SK-N-SH (cell line): ENCODE results near the gene STK39. TPM values are rescaled to one million over a fixed set of nuclear protein-coding genes. Genes with fewer than 3 reads are reported as not detected.
A peak's percentile ranks its signal among the peaks of the same experiment; 100 is the strongest.

Experiments
- CTCF ChIA-PET: fragments of 300-600, 350-600 bp; formaldehyde crosslinking; extraction: SDS; loops from one replicate; lab custom pipeline; 2021; lab: Yijun Ruan, JAX
- POLR2A ChIA-PET: fragments of 350-600 bp; sonication (Branson Sonifier 250); formaldehyde crosslinking; extraction: SDS; loops from one replicate; lab custom pipeline; 2020; ENCODE audit warnings: antibody characterized with exemption, inconsistent platforms; lab: Yijun Ruan, JAX
- DNase-seq: peaks from one replicate; pipeline ENCODE4 v3.0.0; 2012
- H2AFZ ChIP-seq: fragments of 200-600 bp; sonication (generic); 2 replicates; pipeline ENCODE4 v1.8.1; 2016; ENCODE audit warnings: antibody characterized with exemption, mild to moderate bottlenecking, low read depth
- H3F3A ChIP-seq: fragments of 200-600 bp; sonication (generic); replicated peaks from 2 replicates; pipeline ENCODE3; 2016; ENCODE audit warnings: antibody characterized with exemption, mild to moderate bottlenecking; ENCODE audit not compliant: insufficient read depth
- H3K27ac ChIP-seq, 2 experiments: fragments of 200-500 bp in 1 of 2; fragments of 200-600 bp in 1 of 2; sonication (Bioruptor generic) in 1 of 2; sonication (generic), shearing (Covaris generic) in 1 of 2; 2 replicates each; pipeline versions ENCODE4 v1.5.1 to v1.6.1; 2014 to 2016; ENCODE audit warnings: low read depth in 2 of 2, inconsistent platforms in 1 of 2, low read length in 1 of 2, mild to moderate bottlenecking in 1 of 2, mixed read lengths in 1 of 2
- H3K27me3 ChIP-seq: fragments of 200-600 bp; sonication (generic), shearing (Covaris generic); 2 replicates; pipeline ENCODE4 v1.6.1; 2016; ENCODE audit warnings: mixed run types; ENCODE audit not compliant: insufficient read depth
- H3K36me3 ChIP-seq, 2 experiments: fragments of 200-500 bp in 1 of 2; fragments of 200-600 bp in 1 of 2; sonication (Bioruptor generic) in 1 of 2; sonication (generic) in 1 of 2; replicated peaks in 1 of 2; 2 replicates each; pipeline versions ENCODE3 to v1.5.1; 2014 to 2016; ENCODE audit warnings: low read length in 1 of 2, mild to moderate bottlenecking in 1 of 2; ENCODE audit not compliant: insufficient read depth in 2 of 2, control insufficient read depth in 1 of 2
- H3K4me1 ChIP-seq, 2 experiments: fragments of 200-500 bp in 1 of 2; fragments of 200-600 bp in 1 of 2; sonication (Bioruptor generic) in 1 of 2; sonication (generic), shearing (Covaris generic) in 1 of 2; 2 replicates each; pipeline versions ENCODE4 v1.5.1 to v1.6.1; 2014 to 2016; ENCODE audit warnings: low read depth in 1 of 2, low read length in 1 of 2, mixed run types in 1 of 2; ENCODE audit not compliant: insufficient read depth in 2 of 2, control insufficient read depth in 1 of 2
- H3K4me2 ChIP-seq: fragments of 200-600 bp; sonication (generic), shearing (Covaris generic); 2 replicates; pipeline ENCODE4 v1.6.1; 2017; ENCODE audit warnings: mixed run types
- H3K4me3 ChIP-seq, 2 experiments: fragments of 200-500 bp in 1 of 2; fragments of 200-600 bp in 1 of 2; sonication (Bioruptor generic) in 1 of 2; sonication (generic), shearing (Covaris generic) in 1 of 2; 2 replicates each; pipeline versions ENCODE4 v1.5.1 to v1.8.1; 2014 to 2016; ENCODE audit warnings: low read depth in 2 of 2, inconsistent platforms in 1 of 2, low read length in 1 of 2, mild to moderate bottlenecking in 1 of 2, mixed read lengths in 1 of 2, moderate library complexity in 1 of 2
- H3K79me2 ChIP-seq: fragments of 200-600 bp; sonication (generic); 2 replicates; pipeline ENCODE4 v1.8.1; 2017; ENCODE audit warnings: mild to moderate bottlenecking; ENCODE audit not compliant: insufficient read depth
- H3K9ac ChIP-seq: fragments of 200-600 bp; sonication (generic); 2 replicates; pipeline ENCODE4 v1.6.1; 2017; ENCODE audit warnings: mixed run types
- H3K9me2 ChIP-seq: fragments of 200-600 bp; sonication (generic); 2 replicates; pipeline ENCODE4 v1.6.1; 2017; ENCODE audit warnings: mixed run types
- H3K9me3 ChIP-seq: fragments of 200-600 bp; sonication (generic); 2 replicates; pipeline ENCODE4 v1.6.1; 2017; ENCODE audit warnings: mixed run types, mild to moderate bottlenecking, moderate library complexity
- H4K20me1 ChIP-seq: fragments of 200-600 bp; sonication (generic); 2 replicates; pipeline ENCODE4 v1.6.1; 2017; ENCODE audit warnings: mild to moderate bottlenecking, mixed run types; ENCODE audit not compliant: insufficient read depth
- FOXJ3 ChIP-seq: sonication (generic); formaldehyde crosslinking; IDR thresholded peaks from 2 replicates; pipeline ENCODE4 v1.5.1; 2020; ENCODE audit warnings: mild to moderate bottlenecking, missing genetic modification reagents
- GABPA ChIP-seq: IDR thresholded peaks from 2 replicates; pipeline ENCODE4 v1.4.0; 2012; ENCODE audit warnings: low read depth, mild to moderate bottlenecking
- JUND ChIP-seq: IDR thresholded peaks from 2 replicates; pipeline ENCODE4 v1.4.0; 2012
- MEF2A ChIP-seq: IDR thresholded peaks from 2 replicates; pipeline ENCODE4 v1.4.0; 2012; ENCODE audit warnings: low read depth, borderline replicate concordance
- MXI1 ChIP-seq: IDR thresholded peaks from 2 replicates; pipeline ENCODE4 v1.6.1; 2012; ENCODE audit warnings: mild to moderate bottlenecking, low read depth, low read length, improper control_type of control experiment
- NFIC ChIP-seq: IDR thresholded peaks from 2 replicates; pipeline ENCODE4 v1.4.0; 2012; ENCODE audit warnings: borderline replicate concordance
- PBX3 ChIP-seq: IDR thresholded peaks from 2 replicates; pipeline ENCODE4; 2012
- POLR2AphosphoS5 ChIP-seq: IDR thresholded peaks from 2 replicates; pipeline ENCODE4 v1.6.1; 2012; ENCODE audit warnings: low read depth, low read length
- RAD21 ChIP-seq: IDR thresholded peaks from 2 replicates; pipeline ENCODE4 v1.6.1; 2012; ENCODE audit warnings: mild to moderate bottlenecking, low read length
- TAF1 ChIP-seq: IDR thresholded peaks from 2 replicates; pipeline ENCODE4 v1.6.1; 2012; ENCODE audit warnings: low read depth, mild to moderate bottlenecking, low read length, moderate library complexity, borderline replicate concordance
- TCF12 ChIP-seq: IDR thresholded peaks from 2 replicates; pipeline ENCODE4 v1.4.0; 2012
- TEAD4 ChIP-seq: IDR thresholded peaks from 2 replicates; pipeline ENCODE4 v1.4.0; 2012; ENCODE audit warnings: mild to moderate bottlenecking, borderline replicate concordance; ENCODE audit not compliant: insufficient read depth
- WGBS: methylation state at CpG from one replicate; pipeline ENCODE4 v1.1.6; 2017; ENCODE audit warnings: low lambda C conversion rate; 5-methylcytosine and 5-hydroxymethylcytosine counted together
- polyA plus RNA-seq, 3 experiments: library from polyadenylated mRNA; depleted of rRNA; stranded (reverse); fragments of >200 nt; gene quantifications; 2 replicates each; pipeline ENCODE4 v1.2.3, GENCODE V29; 2012
- TF ChIP-seq, protein P1 (sequence below): IDR thresholded peaks from 2 replicates; pipeline ENCODE4 v1.4.0; 2012; ENCODE audit warnings: low read depth
- TF ChIP-seq, protein P2 (sequence below): fragments of 150-350 bp; IDR thresholded peaks from 2 replicates; pipeline ENCODE4 v1.6.1; 2016; ENCODE audit warnings: mild to moderate bottlenecking, low read depth, low read length
- TF ChIP-seq, protein P3 (sequence below): IDR thresholded peaks from 2 replicates; pipeline ENCODE4 v1.4.0; 2012; ENCODE audit warnings: low read depth, borderline replicate concordance
- TF ChIP-seq, protein P4 (sequence below): fragments of 200-600 bp; sonication (generic); IDR thresholded peaks from 2 replicates; pipeline ENCODE4 v1.6.1; 2017; ENCODE audit warnings: antibody characterized with exemption, mild to moderate bottlenecking, moderate library complexity

Gene STK39
- polyA plus RNA-seq, 1 of the 3 experiments (the other 2 are of a cell fraction): 9.6 TPM

DNA sequence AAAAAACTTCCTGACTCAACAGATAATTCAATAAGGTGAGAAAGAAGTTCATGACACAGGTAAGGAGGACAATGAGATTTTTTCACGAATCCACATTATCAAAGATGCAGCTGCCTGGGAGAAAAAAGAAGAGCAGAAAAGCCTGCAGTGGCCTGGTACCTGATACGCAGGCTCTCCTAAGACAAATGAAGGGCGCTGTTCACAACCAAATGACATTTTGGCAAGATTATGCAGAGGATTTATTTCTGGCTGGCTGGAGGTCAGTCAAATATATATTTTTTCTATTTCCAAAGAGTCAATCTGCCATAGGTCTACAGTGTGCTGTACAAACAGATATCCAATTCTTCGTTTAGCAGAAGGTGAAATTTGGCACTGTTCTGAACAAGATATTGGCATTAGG lies 257.3 kb downstream of the STK39 start:
- no peaks in the 10 kb centered on the region for H3F3A ChIP-seq
- no peak overlapping the region for H3K9ac ChIP-seq
- no peak for DNase-seq
- 93% methylated on average over 4 of the region's 4 CpGs for WGBS
- TF ChIP-seq, protein P1, sequence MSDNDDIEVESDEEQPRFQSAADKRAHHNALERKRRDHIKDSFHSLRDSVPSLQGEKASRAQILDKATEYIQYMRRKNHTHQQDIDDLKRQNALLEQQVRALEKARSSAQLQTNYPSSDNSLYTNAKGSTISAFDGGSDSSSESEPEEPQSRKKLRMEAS: no peak
- no peak for TF ChIP-seq TCF12
- TF ChIP-seq FOXJ3 (CRISPR knock-in tag): no peak
- TF ChIP-seq MXI1: no peak
- TF ChIP-seq, protein P2, sequence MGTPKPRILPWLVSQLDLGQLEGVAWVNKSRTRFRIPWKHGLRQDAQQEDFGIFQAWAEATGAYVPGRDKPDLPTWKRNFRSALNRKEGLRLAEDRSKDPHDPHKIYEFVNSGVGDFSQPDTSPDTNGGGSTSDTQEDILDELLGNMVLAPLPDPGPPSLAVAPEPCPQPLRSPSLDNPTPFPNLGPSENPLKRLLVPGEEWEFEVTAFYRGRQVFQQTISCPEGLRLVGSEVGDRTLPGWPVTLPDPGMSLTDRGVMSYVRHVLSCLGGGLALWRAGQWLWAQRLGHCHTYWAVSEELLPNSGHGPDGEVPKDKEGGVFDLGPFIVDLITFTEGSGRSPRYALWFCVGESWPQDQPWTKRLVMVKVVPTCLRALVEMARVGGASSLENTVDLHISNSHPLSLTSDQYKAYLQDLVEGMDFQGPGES: no peak
- TF ChIP-seq, protein P3, sequence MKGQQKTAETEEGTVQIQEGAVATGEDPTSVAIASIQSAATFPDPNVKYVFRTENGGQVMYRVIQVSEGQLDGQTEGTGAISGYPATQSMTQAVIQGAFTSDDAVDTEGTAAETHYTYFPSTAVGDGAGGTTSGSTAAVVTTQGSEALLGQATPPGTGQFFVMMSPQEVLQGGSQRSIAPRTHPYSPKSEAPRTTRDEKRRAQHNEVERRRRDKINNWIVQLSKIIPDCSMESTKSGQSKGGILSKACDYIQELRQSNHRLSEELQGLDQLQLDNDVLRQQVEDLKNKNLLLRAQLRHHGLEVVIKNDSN: no peak
- TF ChIP-seq PBX3: no peak
- TF ChIP-seq, protein P4, sequence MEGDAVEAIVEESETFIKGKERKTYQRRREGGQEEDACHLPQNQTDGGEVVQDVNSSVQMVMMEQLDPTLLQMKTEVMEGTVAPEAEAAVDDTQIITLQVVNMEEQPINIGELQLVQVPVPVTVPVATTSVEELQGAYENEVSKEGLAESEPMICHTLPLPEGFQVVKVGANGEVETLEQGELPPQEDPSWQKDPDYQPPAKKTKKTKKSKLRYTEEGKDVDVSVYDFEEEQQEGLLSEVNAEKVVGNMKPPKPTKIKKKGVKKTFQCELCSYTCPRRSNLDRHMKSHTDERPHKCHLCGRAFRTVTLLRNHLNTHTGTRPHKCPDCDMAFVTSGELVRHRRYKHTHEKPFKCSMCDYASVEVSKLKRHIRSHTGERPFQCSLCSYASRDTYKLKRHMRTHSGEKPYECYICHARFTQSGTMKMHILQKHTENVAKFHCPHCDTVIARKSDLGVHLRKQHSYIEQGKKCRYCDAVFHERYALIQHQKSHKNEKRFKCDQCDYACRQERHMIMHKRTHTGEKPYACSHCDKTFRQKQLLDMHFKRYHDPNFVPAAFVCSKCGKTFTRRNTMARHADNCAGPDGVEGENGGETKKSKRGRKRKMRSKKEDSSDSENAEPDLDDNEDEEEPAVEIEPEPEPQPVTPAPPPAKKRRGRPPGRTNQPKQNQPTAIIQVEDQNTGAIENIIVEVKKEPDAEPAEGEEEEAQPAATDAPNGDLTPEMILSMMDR: no peak
- TF ChIP-seq RAD21: no peak
- TF ChIP-seq JUND: no peak
- no peak for TF ChIP-seq TEAD4
- TF ChIP-seq GABPA: no peak
- no peak for TF ChIP-seq MEF2A
- no peak for TF ChIP-seq NFIC
- no peak for TF ChIP-seq TAF1
- no peak for TF ChIP-seq POLR2AphosphoS5
- no peak overlapping the region for H3K4me3 ChIP-seq
- no peak overlapping the region for H3K4me2 ChIP-seq
- no peaks in the 10 kb centered on the region for H3K9me3 ChIP-seq
- H3K9me2 ChIP-seq: no peaks in the 10 kb centered on the region
- H4K20me1 ChIP-seq: no peaks in the 10 kb centered on the region
- no peaks in the 10 kb centered on the region for H3K79me2 ChIP-seq
- H3K27ac ChIP-seq: peak overlapping the region in 1 of 2 experiments; percentile 43; a peak in 1 of 4 replicates
- H3K4me1 ChIP-seq: no peaks in the 10 kb centered on the region; a peak in 1 of 4 replicates
- no peaks in the 10 kb centered on the region for H3K27me3 ChIP-seq
- CTCF ChIA-PET: interaction anchor here (1.0 to 1.1 kb wide), 2 partner anchors 15 to 129 kb away, joined by 3 read pairs; no protein-coding TSS in a partner anchor
- no peak overlapping the region for H2AFZ ChIP-seq
- peaks cover 0 to 3% of the 10 kb centered on the region in 2 experiments for H3K36me3 ChIP-seq
- POLR2A ChIA-PET: no interaction called here
